Activated CD8-positive, alpha-beta T cell treated with anti-CD3 and anti-CD28 coated beads, Interleukin-2, amount 10 ng/mL, durations not matched to agents 7 days and 5 days (primary cell): ENCODE data around the gene PDE11A. TPM values are rescaled to one million over a fixed set of nuclear protein-coding genes. Genes with fewer than 3 reads are reported as not detected.

ENCODE experiments used
- ATAC-seq: fragments of 150-1000 bp; cut with Tn5 transposase; one replicate; pipeline ENCODE4 v1.10.0; 2021; ENCODE audit warnings: moderate library complexity
- CTCF ChIA-PET: fragments of 350-600 bp; sonication (Branson Sonifier 250); formaldehyde crosslinking; loops from one replicate; lab custom pipeline; 2021; ENCODE audit warnings: antibody characterized with exemption; lab: Charles Lee
- POLR2A ChIA-PET: fragments of 350-600 bp; sonication (Branson Sonifier 250); formaldehyde crosslinking; loops from one replicate; lab custom pipeline; 2021; ENCODE audit warnings: antibody characterized with exemption; lab: Charles Lee
- DNase-seq: peaks from one replicate; pipeline ENCODE4 v3.0.0-alpha.2; 2020
- H3K27ac Mint-ChIP-seq: one replicate; pipeline ENCODE4 v1.8.0; 2021; ENCODE audit warnings: mild to moderate bottlenecking, mixed read lengths
- H3K27me3 Mint-ChIP-seq: one replicate; pipeline ENCODE4 v1.8.0; 2021; ENCODE audit warnings: low read depth, mixed read lengths
- H3K36me3 Mint-ChIP-seq: one replicate; pipeline ENCODE4 v1.8.0; 2021; ENCODE audit warnings: low read depth, mixed read lengths
- H3K4me1 Mint-ChIP-seq: one replicate; pipeline ENCODE4 v1.8.0; 2021; ENCODE audit warnings: low read depth, mixed read lengths
- H3K4me3 Mint-ChIP-seq: one replicate; pipeline ENCODE4 v1.8.0; 2021; ENCODE audit warnings: mild to moderate bottlenecking, mixed read lengths
- H3K9me3 Mint-ChIP-seq: one replicate; pipeline ENCODE4 v1.8.0; 2022; ENCODE audit warnings: mixed read lengths; ENCODE audit not compliant: insufficient read depth
- total RNA-seq, 2 experiments: library from RNA; stranded (reverse); gene quantifications; one replicate each; pipeline ENCODE4 v1.2.3, GENCODE V29; 2021

PDE11A gene
- total RNA-seq, 2 experiments from 2014 or later, result not detected

- H3K9me3 Mint-ChIP-seq, result no peaks in the 10 kb centered on the region
- DNase-seq (no peak), ATAC-seq (no peak)
- no peaks in the 10 kb centered on the region for H3K36me3 Mint-ChIP-seq
- H3K4me1 Mint-ChIP-seq, result peaks cover 5% of the 10 kb centered on the region
- H3K27ac Mint-ChIP-seq, result no peak overlapping the region
- ChIA-PET POLR2A (no interaction called here), CTCF (no interaction called here)
- H3K27me3 Mint-ChIP-seq, result peaks cover 12% of the 10 kb centered on the region
- no peak overlapping the region for H3K4me3 Mint-ChIP-seq
Observed at GRCh38 chr2:177589186-177589585, 483.4 kb downstream of the PDE11A start.

GRCh38 chr2:177588671-177589070, 483.9 kb downstream of the PDE11A start:
- Mint-ChIP-seq H3K4me3 (no peak overlapping the region), H3K27me3 (peaks cover 12% of the 10 kb centered on the region), H3K36me3 (no peaks in the 10 kb centered on the region), H3K9me3 (no peaks in the 10 kb centered on the region), H3K27ac (no peak overlapping the region), H3K4me1 (peaks cover 5% of the 10 kb centered on the region)
- ATAC-seq, result no peak
- ChIA-PET CTCF (no interaction called here), POLR2A (no interaction called here)
- DNase-seq, result no peak

GRCh38 chr2:177587371-177587770, 485.2 kb downstream of the PDE11A start:
- Mint-ChIP-seq H3K27me3 (peaks cover 9% of the 10 kb centered on the region), H3K9me3 (no peaks in the 10 kb centered on the region), H3K27ac (no peak overlapping the region), H3K4me3 (no peak overlapping the region), H3K4me1 (peaks cover 5% of the 10 kb centered on the region), H3K36me3 (no peaks in the 10 kb centered on the region)
- DNase-seq (no peak), ATAC-seq (no peak)
- ChIA-PET CTCF (no interaction called here), POLR2A (no interaction called here)

- Mint-ChIP-seq H3K4me1 (peaks cover 1% of the 10 kb centered on the region), H3K9me3 (no peaks in the 10 kb centered on the region), H3K4me3 (no peak overlapping the region), H3K27ac (no peak overlapping the region), H3K27me3 (peaks cover 9% of the 10 kb centered on the region), H3K36me3 (no peaks in the 10 kb centered on the region)
- ChIA-PET CTCF (interaction anchor here (1.0 kb wide), 1 partner anchor 96 kb away, joined by 3 read pairs; no protein-coding TSS in a partner anchor), POLR2A (no interaction called here)
- DNase-seq (no peak), ATAC-seq (no peak)
Observed at GRCh38 chr2:177586154-177586553, 486.4 kb downstream of the PDE11A start.

GRCh38 chr2:177585234-177585863, 487.2 kb downstream of the PDE11A start:
- H3K4me3 Mint-ChIP-seq, result no peak overlapping the region

GRCh38 chr2:177584030-177584692, 488.4 kb downstream of the PDE11A start:
- CTCF ChIA-PET, result no interaction called here
- DNase-seq, result no peak
- Mint-ChIP-seq H3K4me1 (no peaks in the 10 kb centered on the region), H3K27ac (no peak overlapping the region), H3K27me3 (peaks cover 2% of the 10 kb centered on the region), H3K36me3 (no peaks in the 10 kb centered on the region), H3K4me3 (no peak overlapping the region), H3K9me3 (no peaks in the 10 kb centered on the region)
- ATAC-seq, result no peak
- POLR2A ChIA-PET, result no interaction called here

More at GRCh38 chr2:177585234-177585863, 487.2 kb downstream of the PDE11A start:
- ATAC-seq, result no peak
- POLR2A ChIA-PET, result no interaction called here
- Mint-ChIP-seq H3K27me3 (peaks cover 7% of the 10 kb centered on the region), H3K27ac (no peak overlapping the region), H3K36me3 (no peaks in the 10 kb centered on the region), H3K9me3 (no peaks in the 10 kb centered on the region), H3K4me1 (no peaks in the 10 kb centered on the region)
- CTCF ChIA-PET, result interaction anchor here (0.6 kb wide), 1 partner anchor 37 kb away, joined by 3 read pairs; no protein-coding TSS in a partner anchor
- DNase-seq, result no peak

- DNase-seq, result no peak
- CTCF ChIA-PET, result no interaction called here
- H3K36me3 Mint-ChIP-seq, result no peaks in the 10 kb centered on the region
- no peaks in the 10 kb centered on the region for H3K4me1 Mint-ChIP-seq
- no peak overlapping the region for H3K27ac Mint-ChIP-seq
- no peak overlapping the region for H3K4me3 Mint-ChIP-seq
- ATAC-seq, result no peak
- H3K27me3 Mint-ChIP-seq, result no peaks in the 10 kb centered on the region
- H3K9me3 Mint-ChIP-seq, result no peaks in the 10 kb centered on the region
- POLR2A ChIA-PET, result no interaction called here
Observed at GRCh38 chr2:177582000-177582399, 490.6 kb downstream of the PDE11A start.

- no peaks in the 10 kb centered on the region for H3K9me3 Mint-ChIP-seq
- ATAC-seq (no peak), DNase-seq (no peak)
- ChIA-PET POLR2A (no interaction called here), CTCF (interaction anchor here (1.5 kb wide), 1 partner anchor 25 kb away, joined by 4 read pairs; no protein-coding TSS in a partner anchor)
- H3K4me1 Mint-ChIP-seq, result no peaks in the 10 kb centered on the region
- H3K27me3 Mint-ChIP-seq, result no peaks in the 10 kb centered on the region
- no peak overlapping the region for H3K4me3 Mint-ChIP-seq
- no peak overlapping the region for H3K27ac Mint-ChIP-seq
- H3K36me3 Mint-ChIP-seq, result no peaks in the 10 kb centered on the region
Observed at GRCh38 chr2:177579486-177580036, 493.0 kb downstream of the PDE11A start.

- CTCF ChIA-PET, result no interaction called here
- Mint-ChIP-seq H3K27ac (no peak overlapping the region), H3K36me3 (no peaks in the 10 kb centered on the region), H3K4me1 (no peaks in the 10 kb centered on the region), H3K9me3 (no peaks in the 10 kb centered on the region), H3K4me3 (no peak overlapping the region), H3K27me3 (peaks cover 3% of the 10 kb centered on the region)
- POLR2A ChIA-PET, result no interaction called here
- ATAC-seq (no peak), DNase-seq (no peak)
Observed at GRCh38 chr2:177578454-177578853, 494.1 kb downstream of the PDE11A start.

- POLR2A ChIA-PET, result no interaction called here
- Mint-ChIP-seq H3K4me1 (no peaks in the 10 kb centered on the region), H3K9me3 (no peaks in the 10 kb centered on the region), H3K27ac (no peak overlapping the region), H3K27me3 (peaks cover 7% of the 10 kb centered on the region), H3K4me3 (no peak overlapping the region), H3K36me3 (no peaks in the 10 kb centered on the region)
- no peak for DNase-seq
- CTCF ChIA-PET, result no interaction called here
- ATAC-seq, result no peak
Observed at GRCh38 chr2:177577075-177577474, 495.5 kb downstream of the PDE11A start.

GRCh38 chr2:177575358-177575757, 497.2 kb downstream of the PDE11A start:
- CTCF ChIA-PET, result no interaction called here
- peaks cover 7% of the 10 kb centered on the region for H3K27me3 Mint-ChIP-seq
- no peak overlapping the region for H3K4me3 Mint-ChIP-seq
- DNase-seq (no peak), ATAC-seq (no peak)
- H3K9me3 Mint-ChIP-seq, result no peaks in the 10 kb centered on the region
- H3K27ac Mint-ChIP-seq, result no peak overlapping the region
- POLR2A ChIA-PET, result no interaction called here
- H3K36me3 Mint-ChIP-seq, result no peaks in the 10 kb centered on the region
- H3K4me1 Mint-ChIP-seq, result no peaks in the 10 kb centered on the region

GRCh38 chr2:177574356-177574755, 498.2 kb downstream of the PDE11A start:
- ATAC-seq, result no peak
- ChIA-PET POLR2A (no interaction called here), CTCF (interaction anchor here (1.1 to 1.2 kb wide), 2 partner anchors 55 to 239 kb away, joined by 3 read pairs; no protein-coding TSS in a partner anchor)
- Mint-ChIP-seq H3K4me3 (no peak overlapping the region), H3K9me3 (no peaks in the 10 kb centered on the region), H3K27me3 (peaks cover 7% of the 10 kb centered on the region), H3K36me3 (no peaks in the 10 kb centered on the region), H3K4me1 (no peaks in the 10 kb centered on the region), H3K27ac (no peak overlapping the region)
- no peak for DNase-seq
